ENCODE data around the gene FKBP3.
"Not testable (repeated sequence)": the region's sequence is repeated elsewhere in the genome, so short reads cannot be mapped to it uniquely, and the experiment has no call there.

The FKBP3 gene

DNA sequence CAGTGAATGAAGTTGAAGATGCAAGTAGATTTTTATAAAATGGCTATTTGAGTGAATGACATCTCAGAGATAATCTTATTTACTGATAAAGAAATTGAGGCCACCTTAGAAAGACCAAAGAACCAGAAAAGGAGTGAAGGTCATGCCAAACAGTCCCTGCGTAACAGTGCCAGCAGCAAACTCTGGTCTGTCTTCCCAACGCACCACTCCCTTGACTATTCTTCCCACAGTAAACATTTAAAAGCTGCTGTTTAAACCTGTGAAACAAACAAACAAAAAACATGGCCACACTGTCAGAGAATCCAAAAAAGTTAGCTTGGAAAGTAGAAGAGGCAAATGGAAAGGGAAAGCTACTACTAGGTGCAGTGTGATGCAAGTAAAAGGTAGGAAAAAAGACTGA, 51.9 kb downstream of the FKBP3 start:
- peaks cover 9% of the 10 kb centered on the region; the same call in 1 of the 2 replicates for H3K4me1 ChIP-seq (ENCODE audit: insufficient read depth, low read length)
- no peak overlapping the region for H3K4me3 ChIP-seq (ENCODE audit: low read length)
- H3K27ac ChIP-seq (ENCODE audit: low read length): no peak overlapping the region
- H3K9ac ChIP-seq (ENCODE audit: low read depth, low read length): no peak overlapping the region
- H3K36me3 ChIP-seq (ENCODE audit: insufficient read depth, low read depth, low read length): no peaks in the 10 kb centered on the region
- H3K9me3 ChIP-seq (ENCODE audit: insufficient read depth, low read depth, low read length): no peaks in the 10 kb centered on the region
- no peaks in the 10 kb centered on the region for H3K27me3 ChIP-seq (ENCODE audit: insufficient read depth, low read length)

DNA sequence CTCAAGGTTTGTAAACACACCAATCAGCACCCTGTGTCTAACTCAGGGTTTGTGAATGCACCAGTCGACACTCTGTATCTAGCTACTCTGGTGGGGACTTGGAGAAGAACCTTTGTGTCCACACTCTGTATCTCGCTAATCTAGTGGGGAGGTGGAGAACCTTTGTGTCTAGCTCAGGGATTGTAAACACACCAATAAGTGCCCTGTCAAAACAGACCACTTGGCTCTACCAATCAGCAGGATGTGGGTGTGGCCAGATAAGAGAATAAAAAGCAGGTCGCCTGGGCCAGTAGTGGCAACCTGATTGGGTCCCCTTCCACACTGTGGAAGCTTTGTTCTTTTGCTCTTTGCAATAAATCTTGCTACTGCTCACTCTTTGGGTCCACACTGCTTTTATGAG, 53.2 kb downstream of the FKBP3 start:
- H3K27me3 ChIP-seq (ENCODE audit: insufficient read depth, low read length); H3K9ac ChIP-seq (ENCODE audit: low read depth, low read length); H3K27ac ChIP-seq (ENCODE audit: low read length); H3K36me3 ChIP-seq (ENCODE audit: insufficient read depth, low read depth, low read length); H3K9me3 ChIP-seq (ENCODE audit: insufficient read depth, low read depth, low read length); H3K4me3 ChIP-seq (ENCODE audit: low read length): not testable (repeated sequence)
- peaks cover 14% of the 10 kb centered on the region; the same call in 1 of the 2 replicates for H3K4me1 ChIP-seq (ENCODE audit: insufficient read depth, low read length)

DNA sequence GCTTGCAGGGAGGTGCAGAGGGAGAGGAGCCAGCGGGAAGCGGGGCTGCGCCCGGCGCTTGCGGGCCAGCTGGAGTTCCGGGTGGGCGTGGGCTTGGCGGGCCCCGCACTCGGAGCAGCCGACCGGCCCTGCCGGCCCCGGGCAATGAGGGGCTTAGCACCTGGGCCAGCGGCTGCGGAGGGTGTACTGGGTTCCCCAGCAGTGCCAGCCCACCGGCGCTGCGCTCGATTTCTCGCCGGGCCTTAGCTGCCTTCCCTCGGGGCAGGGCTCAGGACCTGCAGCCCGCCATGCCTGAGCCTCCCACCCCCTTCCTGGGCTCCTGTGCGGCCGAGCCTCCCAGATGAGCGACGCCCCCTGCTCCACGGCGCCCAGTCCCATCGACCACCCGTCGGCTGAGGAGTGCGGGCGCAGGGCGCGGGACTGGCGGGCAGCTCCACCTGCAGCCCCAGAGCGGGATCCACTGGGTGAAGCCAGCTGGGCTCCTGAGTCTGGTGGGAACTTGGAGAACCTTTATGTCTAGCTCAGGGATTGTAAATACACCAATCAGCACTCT, 53.8 kb downstream of the FKBP3 start:
- H3K4me3 ChIP-seq (ENCODE audit: low read length); H3K27me3 ChIP-seq (ENCODE audit: insufficient read depth, low read length); H3K27ac ChIP-seq (ENCODE audit: low read length); H3K9ac ChIP-seq (ENCODE audit: low read depth, low read length); H3K9me3 ChIP-seq (ENCODE audit: insufficient read depth, low read depth, low read length); H3K36me3 ChIP-seq (ENCODE audit: insufficient read depth, low read depth, low read length): not testable (repeated sequence)
- peaks cover 11% of the 10 kb centered on the region; the same call in 1 of the 2 replicates for H3K4me1 ChIP-seq (ENCODE audit: insufficient read depth, low read length)

DNA sequence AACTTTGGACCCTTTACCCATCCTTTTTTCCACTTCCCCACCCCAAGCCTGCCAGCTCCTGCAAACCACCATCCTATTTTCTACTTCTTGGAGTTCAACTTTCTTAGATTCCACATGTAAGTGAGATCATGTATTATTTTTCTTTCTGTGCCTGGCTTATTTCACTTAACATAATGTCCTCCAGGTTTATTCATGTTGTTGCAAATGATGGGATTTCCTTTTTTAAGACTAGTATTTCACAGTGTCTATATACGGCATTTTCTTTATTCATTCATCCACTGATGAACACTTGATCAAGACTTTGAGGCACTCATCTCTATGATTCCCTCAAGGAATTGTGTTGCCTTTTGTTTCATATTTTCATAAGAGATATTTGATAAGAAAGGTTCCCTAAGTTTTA, 56.0 kb downstream of the FKBP3 start:
- Histone ChIP-seq H3K4me1 (ENCODE audit: insufficient read depth, low read length) (peaks cover 5% of the 10 kb centered on the region; the same call in 1 of the 2 replicates), H3K36me3 (ENCODE audit: insufficient read depth, low read depth, low read length) (no peaks in the 10 kb centered on the region; the same call in 1 of the 2 replicates), H3K4me3 (ENCODE audit: low read length) (no peak overlapping the region), H3K9me3 (ENCODE audit: insufficient read depth, low read depth, low read length) (no peaks in the 10 kb centered on the region), H3K27me3 (ENCODE audit: insufficient read depth, low read length) (no peaks in the 10 kb centered on the region), H3K9ac (ENCODE audit: low read depth, low read length) (no peak overlapping the region), H3K27ac (ENCODE audit: low read length) (no peak overlapping the region)

DNA sequence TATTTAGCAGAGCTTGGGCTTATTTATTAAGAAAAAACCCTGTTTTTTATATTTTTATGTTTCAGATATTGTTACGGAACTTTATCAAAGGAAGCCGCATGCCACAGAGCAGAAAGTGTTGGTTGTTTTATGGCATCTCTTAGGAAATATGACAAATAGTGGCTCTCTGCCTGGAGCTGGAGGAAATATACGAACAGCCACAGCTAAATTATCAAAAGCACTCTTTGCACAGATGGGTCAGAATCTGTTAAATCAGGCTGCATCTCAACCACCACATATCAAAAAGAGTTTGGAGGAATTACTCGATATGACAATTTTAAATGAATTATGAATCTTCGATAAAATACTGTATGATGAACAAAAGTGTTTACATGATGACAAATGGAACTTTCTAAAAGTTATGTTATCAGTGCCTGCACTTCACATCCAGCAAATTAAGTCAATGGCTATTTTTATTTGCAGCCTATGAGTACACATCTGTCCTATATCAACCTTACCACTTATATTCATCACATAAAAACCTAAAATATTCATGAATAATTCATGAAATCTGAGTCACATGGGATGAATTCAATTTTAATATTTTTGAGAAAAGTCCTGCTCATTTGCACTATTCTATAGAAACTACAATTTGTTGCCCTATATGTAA, 60.9 kb downstream of the FKBP3 start:
- H3K4me3 ChIP-seq (ENCODE audit: low read length): no peak overlapping the region
- H3K4me1 ChIP-seq (ENCODE audit: insufficient read depth, low read length): peaks cover 5% of the 10 kb centered on the region; the same call in 1 of the 2 replicates
- no peaks in the 10 kb centered on the region for H3K27me3 ChIP-seq (ENCODE audit: insufficient read depth, low read length)
- H3K9ac ChIP-seq (ENCODE audit: low read depth, low read length): no peak overlapping the region
- H3K27ac ChIP-seq (ENCODE audit: low read length): no peak overlapping the region
- peaks cover 3% of the 10 kb centered on the region; the same call in 1 of the 2 replicates for H3K36me3 ChIP-seq (ENCODE audit: insufficient read depth, low read depth, low read length)
- no peaks in the 10 kb centered on the region for H3K9me3 ChIP-seq (ENCODE audit: insufficient read depth, low read depth, low read length)

DNA sequence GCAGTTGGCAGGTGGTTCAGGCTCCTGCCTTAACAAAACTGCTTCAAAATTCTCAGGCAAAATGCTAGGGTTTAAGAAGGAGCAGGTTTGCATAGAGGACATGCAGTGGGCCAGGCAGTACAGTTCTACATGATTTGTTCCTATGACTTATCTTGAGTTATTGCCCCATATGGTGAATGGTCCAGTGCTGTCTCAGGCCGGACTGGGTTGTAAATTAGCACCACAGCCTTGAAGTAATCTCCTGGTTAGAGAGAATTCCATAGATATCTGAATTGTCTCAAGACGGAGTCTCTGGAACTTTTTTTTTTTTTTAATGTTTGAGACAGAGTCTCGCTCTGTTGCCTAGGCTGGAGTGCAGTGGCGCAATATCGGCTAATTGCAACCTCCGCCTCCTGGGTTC, 62.2 kb downstream of the FKBP3 start:
- no peak overlapping the region for H3K9ac ChIP-seq (ENCODE audit: low read depth, low read length)
- no peak overlapping the region for H3K27ac ChIP-seq (ENCODE audit: low read length)
- H3K27me3 ChIP-seq (ENCODE audit: insufficient read depth, low read length): no peaks in the 10 kb centered on the region
- H3K36me3 ChIP-seq (ENCODE audit: insufficient read depth, low read depth, low read length): peaks cover 3% of the 10 kb centered on the region; the same call in 1 of the 2 replicates
- H3K4me1 ChIP-seq (ENCODE audit: insufficient read depth, low read length): peaks cover 5% of the 10 kb centered on the region; the same call in 1 of the 2 replicates
- H3K4me3 ChIP-seq (ENCODE audit: low read length): no peak overlapping the region
- no peaks in the 10 kb centered on the region for H3K9me3 ChIP-seq (ENCODE audit: insufficient read depth, low read depth, low read length)

DNA sequence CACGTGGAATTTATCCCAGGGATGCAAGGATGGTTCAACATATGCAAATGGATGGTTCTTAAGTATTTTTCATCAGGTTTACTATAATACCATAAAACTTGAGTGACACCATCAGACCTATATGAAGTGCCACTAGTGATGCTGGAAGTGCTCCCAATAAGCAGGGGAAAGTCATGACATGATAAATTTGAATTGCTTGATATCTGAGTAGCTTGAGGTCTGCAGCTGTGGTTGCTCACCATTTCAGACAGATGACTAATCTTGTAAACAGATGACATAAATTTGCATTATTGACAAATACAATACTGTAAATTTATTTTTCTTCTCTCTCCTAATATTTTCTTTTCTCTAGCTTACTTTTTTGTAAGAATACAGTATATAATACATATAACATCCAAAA, 64.1 kb downstream of the FKBP3 start:
- no peak overlapping the region for H3K4me3 ChIP-seq (ENCODE audit: low read length)
- no peak overlapping the region for H3K9ac ChIP-seq (ENCODE audit: low read depth, low read length)
- peaks cover 3% of the 10 kb centered on the region; the same call in 1 of the 2 replicates for H3K36me3 ChIP-seq (ENCODE audit: insufficient read depth, low read depth, low read length)
- H3K4me1 ChIP-seq (ENCODE audit: insufficient read depth, low read length): no peaks in the 10 kb centered on the region
- H3K9me3 ChIP-seq (ENCODE audit: insufficient read depth, low read depth, low read length): no peaks in the 10 kb centered on the region
- no peaks in the 10 kb centered on the region for H3K27me3 ChIP-seq (ENCODE audit: insufficient read depth, low read length)
- no peak overlapping the region for H3K27ac ChIP-seq (ENCODE audit: low read length)

DNA sequence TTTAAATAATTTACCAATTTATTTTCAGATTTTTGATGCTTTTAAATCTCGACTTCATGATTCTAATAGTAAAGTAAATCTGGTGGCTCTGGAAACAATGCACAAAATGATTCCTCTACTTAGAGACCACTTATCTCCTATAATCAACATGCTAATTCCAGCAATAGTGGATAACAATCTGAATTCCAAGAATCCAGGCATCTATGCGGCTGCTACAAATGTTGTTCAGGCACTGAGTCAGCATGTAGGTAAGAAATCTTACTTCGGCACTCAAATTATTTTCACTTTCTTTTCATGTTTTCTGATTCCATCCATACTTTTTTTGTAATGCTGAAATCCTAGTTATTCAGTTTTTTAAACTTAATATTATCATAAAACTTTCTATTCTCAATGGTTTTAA, 65.9 kb downstream of the FKBP3 start:
- no peak overlapping the region for H3K9ac ChIP-seq (ENCODE audit: low read depth, low read length)
- no peak overlapping the region for H3K27ac ChIP-seq (ENCODE audit: low read length)

DNA sequence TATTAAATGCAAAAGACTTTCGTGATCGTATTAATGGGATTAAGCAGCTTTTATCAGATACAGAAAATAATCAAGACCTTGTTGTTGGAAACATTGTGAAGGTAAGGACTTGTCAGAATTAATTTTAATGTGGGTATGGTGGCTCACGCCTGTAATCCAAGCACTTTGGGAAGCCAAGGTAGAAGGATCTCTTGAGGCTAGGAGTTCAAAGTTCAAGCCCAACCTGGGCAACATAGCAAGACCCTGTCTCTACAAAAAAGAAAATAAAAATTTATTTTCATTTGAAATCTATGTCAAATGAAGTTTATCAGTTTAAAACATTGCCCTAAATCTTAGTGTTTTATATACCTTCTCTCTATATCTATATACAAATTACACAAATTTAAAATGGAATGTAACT, 67.6 kb downstream of the FKBP3 start:
- no peaks in the 10 kb centered on the region for H3K4me1 ChIP-seq (ENCODE audit: insufficient read depth, low read length)
- H3K27me3 ChIP-seq (ENCODE audit: insufficient read depth, low read length): no peaks in the 10 kb centered on the region
- no peak overlapping the region for H3K27ac ChIP-seq (ENCODE audit: low read length)
- peaks cover 3% of the 10 kb centered on the region; the same call in 1 of the 2 replicates for H3K36me3 ChIP-seq (ENCODE audit: insufficient read depth, low read depth, low read length)
- H3K9ac ChIP-seq (ENCODE audit: low read depth, low read length): no peak overlapping the region
- no peaks in the 10 kb centered on the region for H3K9me3 ChIP-seq (ENCODE audit: insufficient read depth, low read depth, low read length)
- no peak overlapping the region for H3K4me3 ChIP-seq (ENCODE audit: low read length)

More for the DNA sequence above, 65.9 kb downstream of the FKBP3 start:
- Histone ChIP-seq H3K27me3 (ENCODE audit: insufficient read depth, low read length) (no peaks in the 10 kb centered on the region), H3K4me1 (ENCODE audit: insufficient read depth, low read length) (no peaks in the 10 kb centered on the region), H3K4me3 (ENCODE audit: low read length) (no peak overlapping the region), H3K36me3 (ENCODE audit: insufficient read depth, low read depth, low read length) (peaks cover 3% of the 10 kb centered on the region; the same call in 1 of the 2 replicates), H3K9me3 (ENCODE audit: insufficient read depth, low read depth, low read length) (no peaks in the 10 kb centered on the region)

DNA sequence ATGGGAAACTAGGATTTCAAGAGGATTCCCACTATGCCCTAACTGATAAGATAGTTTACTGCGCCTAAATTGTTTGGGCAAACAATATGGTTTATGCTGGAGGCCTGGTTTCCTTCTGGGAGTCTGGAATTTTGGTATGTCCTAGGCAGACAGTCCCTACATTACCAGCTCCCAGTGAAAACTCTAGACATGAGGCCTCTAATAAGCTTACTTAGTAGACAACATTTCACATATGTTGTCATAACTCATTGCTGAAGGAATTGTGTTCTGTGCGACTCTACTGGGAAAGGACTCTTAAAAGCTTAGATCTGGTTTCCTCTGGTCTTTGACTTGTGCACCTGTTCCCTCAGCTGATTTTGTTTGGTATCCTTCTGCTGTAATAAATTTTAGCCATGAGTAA, 68.3 kb downstream of the FKBP3 start:
- no peak overlapping the region for H3K4me3 ChIP-seq (ENCODE audit: low read length)
- no peak overlapping the region for H3K9ac ChIP-seq (ENCODE audit: low read depth, low read length)
- no peaks in the 10 kb centered on the region for H3K9me3 ChIP-seq (ENCODE audit: insufficient read depth, low read depth, low read length)
- H3K36me3 ChIP-seq (ENCODE audit: insufficient read depth, low read depth, low read length): peaks cover 3% of the 10 kb centered on the region; the same call in 1 of the 2 replicates
- no peaks in the 10 kb centered on the region for H3K27me3 ChIP-seq (ENCODE audit: insufficient read depth, low read length)
- no peaks in the 10 kb centered on the region for H3K4me1 ChIP-seq (ENCODE audit: insufficient read depth, low read length)
- H3K27ac ChIP-seq (ENCODE audit: low read length): no peak overlapping the region
